Spleen (tissue), 11 donors: Measurements from ENCODE around the gene LAMC2. TPM values are rescaled to one million over a fixed set of nuclear protein-coding genes. Genes with fewer than 3 reads are reported as not detected.

Source experiments
- DNase-seq: peaks from one replicate; pipeline ENCODE4 v3.0.0-alpha.2; 2020
- H3K27ac ChIP-seq, 8 donors: fragments of 200-600 bp; sonication (generic) in 7 of 8; 1 replicate in 4 of 8; 2 replicates in 4 of 8; pipeline versions ENCODE4 v1.5.0 to v1.8.0; 2016 to 2021; ENCODE audit warnings: inconsistent platforms in 4 of 8, mild to moderate bottlenecking in 4 of 8, moderate library complexity in 1 of 8
- H3K27me3 ChIP-seq, 7 donors: fragments of 200-600 bp; sonication (generic) in 6 of 7; replicated peaks in 1 of 7; 1 replicate in 4 of 7; 2 replicates in 3 of 7; pipeline versions ENCODE4 v1.5.0 to v1.8.0; 2016 to 2021; ENCODE audit warnings: inconsistent platforms in 3 of 7, mild to moderate bottlenecking in 1 of 7
- H3K36me3 ChIP-seq, 6 donors: fragments of 200-600 bp; sonication (generic) in 5 of 6; 1 replicate in 4 of 6; 2 replicates in 2 of 6; pipeline versions ENCODE4 v1.5.0 to v1.8.0; 2016 to 2021; ENCODE audit warnings: inconsistent platforms in 2 of 6
- H3K4me1 ChIP-seq, 6 donors: fragments of 200-600 bp; sonication (generic) in 5 of 6; 1 replicate in 3 of 6; 2 replicates in 3 of 6; pipeline versions ENCODE4 v1.5.0 to v1.8.0; 2016 to 2021; ENCODE audit warnings: inconsistent platforms in 3 of 6
- H3K4me3 ChIP-seq, 8 donors: fragments of 200-600 bp; sonication (generic) in 7 of 8; 1 replicate in 4 of 8; 2 replicates in 4 of 8; pipeline versions ENCODE4 v1.5.0 to v1.8.0; 2016 to 2021; ENCODE audit warnings: inconsistent platforms in 4 of 8, mild to moderate bottlenecking in 4 of 8, moderate library complexity in 2 of 8
- H3K9me3 ChIP-seq, 8 donors: fragments of 200-600 bp; sonication (generic) in 7 of 8; 1 replicate in 4 of 8; 2 replicates in 4 of 8; pipeline versions ENCODE4 v1.5.0 to v1.8.0; 2016 to 2021; ENCODE audit warnings: inconsistent platforms in 4 of 8
- CTCF ChIP-seq, 11 experiments: fragments of 200-600 bp in 7 of 11; fragments of 450-650 bp in 4 of 11; sonication (generic) in 4 of 11; IDR thresholded peaks in 8 of 11; conservative IDR thresholded peaks in 3 of 11; 1 replicate in 7 of 11; 2 replicates in 4 of 11; pipeline versions ENCODE4 v1.4.0 to v1.8.0; 2016 to 2021; ENCODE audit warnings: antibody characterized with exemption in 11 of 11, inconsistent platforms in 4 of 11, mild to moderate bottlenecking in 1 of 11
- POLR2A ChIP-seq, 3 donors: fragments of 450-650 bp; IDR thresholded peaks; one replicate each; pipeline ENCODE4 v1.5.1; 2017; ENCODE audit warnings: antibody characterized with exemption in 3 of 3, mild to moderate bottlenecking in 1 of 3
- POLR2AphosphoS5 ChIP-seq, 3 donors: sonication (generic); formaldehyde crosslinking; IDR thresholded peaks; one replicate each; pipeline ENCODE4 v1.5.1; 2017; ENCODE audit warnings: antibody characterized with exemption in 3 of 3
- WGBS, 5 donors: extraction: QIAGEN DNeasy Blood & Tissue Kit in 3 of 5; methylation state at CpG; one replicate each; pipeline versions ENCODE4 v1.1.5 to v1.1.7; 2013 to 2018; 5-methylcytosine and 5-hydroxymethylcytosine counted together
- intact Hi-C: fragments of 100-400 bp; cut with DNase I; formaldehyde crosslinking; loops from one replicate; pipeline ENCODE4 v1.15.0; 2023; ENCODE audit warnings: low total_unique reads
- polyA plus RNA-seq, 3 donors: library from polyadenylated mRNA; stranded (reverse); fragments of 200-250 nt; gene quantifications; one replicate each; pipeline ENCODE4 v1.2.1, GENCODE V29; 2013
- total RNA-seq, 7 donors: library from RNA; depleted of rRNA in 3 of 7; stranded (reverse); fragments of >200 nt in 3 of 7; fragmentation: NEBNext Ultra II Directional in 4 of 7; extraction: Animal tissue kit (Norgen Biotek cat#: 25700) in 4 of 7; gene quantifications; one replicate each; pipeline versions ENCODE4 v1.1.0 to v1.2.1, GENCODE V29; 2016 to 2021
- donor health status: healthy with polysubstance abuse.
- donor health status: DM: no; HTN: no; CAD: no; lungs with moderate emphysema.
- donor health status: DM: no; HTN: no; CAD: no.
- donor health status: Bipolar disorder and iron deficiency.
- donor health status: healthy.
- donor health status: DM: no; HTN: no; CAD: no.
- donor health status: DM: yes; HTN: yes; CAD: no.

Gene LAMC2
- total and polyA plus RNA-seq, 10 donors: 0.13 to 1.4 (median 0.67) TPM; not detected in 1

DNA sequence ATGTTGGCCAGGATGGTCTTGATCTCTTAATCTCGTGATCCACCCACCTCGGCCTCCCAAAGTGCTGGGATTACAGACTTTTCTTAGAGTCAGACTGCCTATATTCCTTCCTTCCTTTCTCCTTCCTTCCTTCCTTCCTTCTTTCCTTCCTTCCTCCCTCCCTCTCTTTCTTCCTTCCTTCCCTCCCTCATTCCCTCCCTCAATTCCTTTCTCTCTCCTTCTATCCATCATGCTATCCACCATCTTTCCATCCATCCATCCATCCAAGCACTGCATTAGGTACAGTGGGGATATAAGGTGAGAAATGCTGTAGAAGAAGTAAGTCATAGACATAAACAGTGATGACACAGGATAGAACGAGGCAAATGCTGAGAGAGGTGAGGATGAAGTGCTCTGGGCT lies 13.2 kb downstream of the LAMC2 start:
- Histone ChIP-seq H3K4me3 (no peak overlapping the region), H3K9me3 (no peaks in the 10 kb centered on the region), H3K27me3 (peaks cover 0 to 25% (median 0%) of the 10 kb centered on the region in 7 donors), H3K4me1 (peaks cover 0 to 11% (median 0%) of the 10 kb centered on the region in 6 donors), H3K27ac (no peak overlapping the region), H3K36me3 (no peaks in the 10 kb centered on the region)
- TF ChIP-seq POLR2AphosphoS5 (IDR thresholded peaks at IDR 0.05) (no peak), CTCF (IDR thresholded peaks at IDR 0.05 in 8 of 11, conservative IDR thresholded peaks at IDR 0.05 in 3 of 11) (no peak), POLR2A (IDR thresholded peaks at IDR 0.05) (no peak)
- no peak for DNase-seq
- intact Hi-C loops: no loop called here
- WGBS, 5 donors: 78 to 94% (median 84%) methylated on average over 3 of the region's 3 CpGs

DNA sequence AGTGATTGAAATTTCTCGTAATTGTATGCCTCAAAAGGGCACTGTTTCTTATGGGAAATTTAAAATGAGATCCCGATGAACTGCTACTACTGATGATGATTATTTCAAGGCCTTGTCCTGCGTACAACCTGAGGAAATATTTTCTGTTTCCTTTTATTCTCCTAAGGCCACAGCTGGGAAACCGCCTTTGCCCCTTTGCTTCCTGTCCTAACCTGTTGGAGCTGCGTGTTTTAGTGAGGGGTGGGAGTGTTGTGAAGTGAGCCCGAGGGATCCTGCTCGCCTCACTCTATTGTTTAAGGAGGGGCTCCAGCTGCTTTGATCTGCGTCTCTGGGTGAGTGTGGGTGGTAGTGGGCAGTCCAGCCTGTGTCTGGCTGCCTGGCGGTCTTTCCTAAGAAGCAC lies 14.4 kb downstream of the LAMC2 start:
- 65 to 79% (median 67%) methylated on average over 9 of the region's 9 CpGs for WGBS, 5 donors
- H3K4me1 ChIP-seq: peaks cover 0 to under 1% (median 0%) of the 10 kb centered on the region in 6 donors
- no peak for TF ChIP-seq POLR2AphosphoS5 (IDR thresholded peaks at IDR 0.05)
- TF ChIP-seq POLR2A (IDR thresholded peaks at IDR 0.05): no peak
- no peak for TF ChIP-seq CTCF (IDR thresholded peaks at IDR 0.05 in 8 of 11, conservative IDR thresholded peaks at IDR 0.05 in 3 of 11)
- H3K4me3 ChIP-seq: no peak overlapping the region
- H3K27me3 ChIP-seq: peaks cover 0 to 25% (median 0%) of the 10 kb centered on the region in 7 donors
- intact Hi-C loops: no loop called here
- H3K36me3 ChIP-seq: no peaks in the 10 kb centered on the region
- H3K27ac ChIP-seq: no peak overlapping the region
- H3K9me3 ChIP-seq: no peaks in the 10 kb centered on the region
- no peak for DNase-seq

DNA sequence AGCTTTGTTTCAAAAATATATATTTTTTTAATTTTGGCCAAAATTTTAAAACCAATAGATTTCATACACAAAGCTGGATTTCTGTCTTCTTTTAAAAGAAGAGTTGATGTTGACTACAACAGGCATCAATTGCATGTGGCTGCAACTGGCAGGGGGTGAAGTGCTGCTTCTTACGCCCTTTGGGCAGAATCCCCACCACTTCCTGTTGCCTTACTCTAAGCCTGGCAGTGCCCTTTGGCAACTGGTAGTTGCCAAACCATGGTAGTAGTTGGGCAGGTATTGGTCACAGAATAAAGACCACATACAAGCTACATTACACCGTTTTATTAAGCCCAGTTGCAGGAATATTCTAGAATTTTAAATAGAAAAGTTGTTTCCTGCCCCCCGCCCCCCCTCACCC lies 17.0 kb downstream of the LAMC2 start:
- WGBS, 5 donors: 24 to 69% (median 60%) methylated on average over 3 of the region's 3 CpGs
- Histone ChIP-seq H3K4me3 (no peak overlapping the region), H3K9me3 (no peaks in the 10 kb centered on the region), H3K27ac (no peak overlapping the region), H3K4me1 (no peaks in the 10 kb centered on the region), H3K36me3 (no peaks in the 10 kb centered on the region), H3K27me3 (peaks cover 0 to 29% (median 0%) of the 10 kb centered on the region in 7 donors)
- no peak for DNase-seq
- intact Hi-C loops: no loop called here
- TF ChIP-seq CTCF (IDR thresholded peaks at IDR 0.05 in 8 of 11, conservative IDR thresholded peaks at IDR 0.05 in 3 of 11): no peak
- no peak for TF ChIP-seq POLR2AphosphoS5 (IDR thresholded peaks at IDR 0.05)
- no peak for TF ChIP-seq POLR2A (IDR thresholded peaks at IDR 0.05)

- H3K4me1 ChIP-seq: no peaks in the 10 kb centered on the region
- no peak overlapping the region for H3K27ac ChIP-seq
- H3K36me3 ChIP-seq: no peaks in the 10 kb centered on the region
- DNase-seq: no peak
- H3K9me3 ChIP-seq: no peaks in the 10 kb centered on the region
- intact Hi-C loops: no loop called here
- WGBS, 5 donors: 74 to 92% (median 78%) methylated on average over 3 of the region's 3 CpGs
- TF ChIP-seq CTCF (IDR thresholded peaks at IDR 0.05 in 8 of 11, conservative IDR thresholded peaks at IDR 0.05 in 3 of 11): no peak
- TF ChIP-seq POLR2AphosphoS5 (IDR thresholded peaks at IDR 0.05): no peak
- TF ChIP-seq POLR2A (IDR thresholded peaks at IDR 0.05): no peak
- peaks cover 0 to 20% (median 0%) of the 10 kb centered on the region in 7 donors for H3K27me3 ChIP-seq
- H3K4me3 ChIP-seq: no peak overlapping the region
These were observed 19.2 kb downstream of the LAMC2 start for GRCh38 chr1:183205196-183205781.
